NT2/D1 (cell line): ENCODE measurements around the gene TMPRSS12.

ENCODE experiments used
- SUZ12 ChIP-seq: IDR thresholded peaks from 2 replicates; pipeline ENCODE4 v1.6.1; 2011; ENCODE audit not compliant: insufficient read length, insufficient read depth; ENCODE audit errors: extremely low read depth
- YY1 ChIP-seq: IDR thresholded peaks from 2 replicates; pipeline ENCODE4 v1.6.1; 2011; ENCODE audit not compliant: insufficient read length, insufficient read depth
- ZNF274 ChIP-seq: IDR thresholded peaks from 2 replicates; pipeline ENCODE4 v1.6.1; 2011; ENCODE audit warnings: mild to moderate bottlenecking, low read depth, low read length

DNA sequence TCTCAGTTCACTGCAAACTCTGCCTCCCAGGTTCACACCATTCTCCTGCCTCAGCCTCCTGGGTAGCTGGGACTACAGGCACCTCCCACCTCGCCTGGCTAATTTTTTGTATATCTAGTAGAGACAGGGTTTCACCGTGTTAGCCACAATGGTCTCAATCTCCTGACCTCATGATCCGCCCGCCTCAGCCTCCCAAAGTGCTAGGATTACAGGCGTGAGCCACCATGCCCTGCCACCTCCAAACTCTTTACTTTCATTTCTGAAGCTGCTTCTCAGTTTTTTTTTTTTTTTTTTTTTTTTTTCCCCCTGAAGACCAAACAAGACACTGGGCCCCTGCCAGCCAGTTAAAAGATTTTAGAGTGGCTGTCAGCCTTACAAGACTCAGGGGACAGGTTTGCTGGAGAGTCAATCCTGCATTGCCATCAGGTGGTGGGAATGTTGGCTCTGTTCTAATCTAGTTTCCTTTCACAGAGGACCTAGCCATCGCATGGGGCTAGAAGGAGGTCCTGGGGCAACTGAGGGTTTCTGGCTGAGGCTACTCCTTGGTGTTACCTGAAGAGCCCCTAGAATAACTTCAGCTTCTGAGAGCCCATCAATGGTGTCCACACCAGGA, 72.3 kb downstream of the TMPRSS12 start:
- TF ChIP-seq SUZ12 (no peak), YY1 (no peak), ZNF274 (no peak)
